Transverse colon (tissue), 4 donors: ENCODE results near the gene NBDY.

Experiments
- CTCF ChIP-seq, 5 experiments: fragments of 200-600 bp in 3 of 5; fragments of 450-650 bp in 2 of 5; sonication (generic) in 3 of 5; IDR thresholded peaks; 1 replicate in 2 of 5; 2 replicates in 3 of 5; pipeline ENCODE4 v1.5.1; 2016 to 2017; ENCODE audit warnings: antibody characterized with exemption in 5 of 5, inconsistent platforms in 3 of 5, mild to moderate bottlenecking in 2 of 5, moderate library complexity in 1 of 5
- EP300 ChIP-seq: sonication (generic); formaldehyde crosslinking; IDR thresholded peaks from one replicate; pipeline ENCODE4 v1.6.1; 2017; ENCODE audit warnings: antibody characterized with exemption, low read depth
- POLR2A ChIP-seq: fragments of 450-650 bp; IDR thresholded peaks from one replicate; pipeline ENCODE4 v1.6.1; 2016; ENCODE audit warnings: antibody characterized with exemption, mild to moderate bottlenecking, moderate library complexity
- POLR2AphosphoS5 ChIP-seq, 3 donors: sonication (generic); formaldehyde crosslinking; IDR thresholded peaks; one replicate each; pipeline ENCODE4 v1.6.1; 2016; ENCODE audit warnings: antibody characterized with exemption in 3 of 3

- TF ChIP-seq CTCF (IDR thresholded peaks at IDR 0.05) (no peak), POLR2A (no peak), POLR2AphosphoS5 (IDR thresholded peaks at IDR 0.05) (no peak), EP300 (no peak)
Observed at GRCh38 chrX:56798339-56798711, 69.3 kb downstream of the NBDY start.
